HG02884 (cell line): ENCODE results near the gene RNU5D-1.
"Not testable (repeated sequence)": the region's sequence is repeated elsewhere in the genome, so short reads cannot be mapped to it uniquely, and the experiment has no call there.

Experiments
- ATAC-seq: cut with Tn5 transposase; IDR thresholded peaks from one replicate; pipeline ENCODE4 v1.9.1; 2021; ENCODE audit warnings: mild to moderate bottlenecking, moderate library complexity; ENCODE audit not compliant: unreplicated experiment

RNU5D-1 gene

GRCh38 chr1:44730741-44731512, at the start of gene RNU5D-1:
Gene RNU5D-1, minus strand, starts transcription at chr1:44731170.
- peak; percentile 64 for ATAC-seq

- ATAC-seq = no peak
Observed at GRCh38 chr1:44780583-44781121, 49.7 kb upstream of the RNU5D-1 start.

- ATAC-seq = no peak
Observed at GRCh38 chr1:44778705-44779576, 48.0 kb upstream of the RNU5D-1 start.

GRCh38 chr1:44777969-44778635, 47.1 kb upstream of the RNU5D-1 start:
- ATAC-seq = no peak

- no peak for ATAC-seq
Observed at GRCh38 chr1:44777547-44777946, 46.6 kb upstream of the RNU5D-1 start.

- ATAC-seq = no peak
Observed at GRCh38 chr1:44776730-44777068, 45.7 kb upstream of the RNU5D-1 start.

- ATAC-seq = no peak
Observed at GRCh38 chr1:44775930-44776729, 45.2 kb upstream of the RNU5D-1 start.

GRCh38 chr1:44775078-44775929, 44.3 kb upstream of the RNU5D-1 start, which contains the start of gene RPS8:
Gene RPS8, plus strand, starts transcription at chr1:44775540. Its CDS starts 57 bp downstream, at chr1:44775597.
- ATAC-seq = peak; percentile 67

- ATAC-seq = not testable (repeated sequence)
Observed at GRCh38 chr1:44766421-44766820, 35.5 kb upstream of the RNU5D-1 start.

GRCh38 chr1:44760876-44761275, 29.9 kb upstream of the RNU5D-1 start:
- ATAC-seq = no peak

GRCh38 chr1:44759077-44759476, 28.1 kb upstream of the RNU5D-1 start:
- no peak for ATAC-seq

GRCh38 chr1:44757420-44757819, 26.4 kb upstream of the RNU5D-1 start:
- ATAC-seq = no peak

GRCh38 chr1:44747878-44748277, 16.9 kb upstream of the RNU5D-1 start:
- ATAC-seq = no peak

GRCh38 chr1:44743211-44743610, 12.2 kb upstream of the RNU5D-1 start:
- ATAC-seq = no peak

- ATAC-seq = peak; percentile 3
Observed at GRCh38 chr1:44740179-44740617, 9.2 kb upstream of the RNU5D-1 start.

GRCh38 chr1:44739307-44740178, 8.6 kb upstream of the RNU5D-1 start, which contains the start of gene KIF2C:
Gene KIF2C, plus strand, starts transcription at chr1:44739837. Its CDS starts 96 bp downstream, at chr1:44739933.
- peak; percentile 93 for ATAC-seq

GRCh38 chr1:44738953-44739306, 8.0 kb upstream of the RNU5D-1 start:
- not testable (repeated sequence) for ATAC-seq

GRCh38 chr1:44735992-44736391, 5.0 kb upstream of the RNU5D-1 start:
- no peak for ATAC-seq
